IMR-90 (cell line): Measurements from ENCODE around the gene SLC25A33. TPM values are rescaled to one million over a fixed set of nuclear protein-coding genes. Genes with fewer than 3 reads are reported as not detected.

Experiments
- ATAC-seq: fragments of 200-7000 bp; cut with Tn5 transposase; 2 replicates; pipeline ENCODE4 v1.9.1; 2020; ENCODE audit warnings: low read depth, mild to moderate bottlenecking, moderate library complexity
- BruUV-seq: library from RNA; stranded (reverse); fragments of 400-500 nt; replicated peaks from 2 replicates; lab custom pipeline; 2021; lab: Mats Ljungman, UMichigan
- CTCF ChIA-PET: fragments of 300-600 bp; formaldehyde crosslinking; extraction: SDS; loops from one replicate; lab custom pipeline; 2021; ENCODE audit warnings: antibody characterized with exemption; lab: Yijun Ruan, JAX
- POLR2A ChIA-PET: fragments of 300-600 bp; sonication (Branson Sonifier 250); formaldehyde crosslinking; loops from one replicate; lab custom pipeline; 2022; ENCODE audit warnings: antibody characterized with exemption; ENCODE audit not compliant: unreplicated experiment; lab: Charles Lee
- DNase-seq: peaks from one replicate; pipeline ENCODE4 v3.0.0; 2013
- H2AFZ ChIP-seq: replicated peaks from 2 replicates; pipeline ENCODE3; 2013; ENCODE audit warnings: low read length, mild to moderate bottlenecking; ENCODE audit not compliant: poor library complexity
- H2AK5ac ChIP-seq: 2 replicates; pipeline ENCODE4 v1.6.1; 2013; ENCODE audit warnings: low read depth, low read length, inconsistent platforms
- H2AK9ac ChIP-seq: replicated peaks from 2 replicates; pipeline ENCODE3; 2013; ENCODE audit warnings: mild to moderate bottlenecking, low read depth, low read length, moderate library complexity; ENCODE audit not compliant: poor library complexity
- H2BK120ac ChIP-seq: 2 replicates; pipeline ENCODE4 v1.6.1; 2013; ENCODE audit warnings: low read depth, low read length, inconsistent platforms
- H2BK15ac ChIP-seq: 3 replicates; pipeline ENCODE4 v1.6.1; 2013; ENCODE audit warnings: low read depth, low read length, inconsistent platforms
- H2BK20ac ChIP-seq: 2 replicates; pipeline ENCODE4 v1.6.1; 2013; ENCODE audit warnings: low read depth, mild to moderate bottlenecking, inconsistent platforms, low read length, moderate library complexity
- H2BK5ac ChIP-seq: 2 replicates; pipeline ENCODE4 v1.6.1; 2013; ENCODE audit warnings: mild to moderate bottlenecking, low read depth, low read length, inconsistent platforms; ENCODE audit not compliant: poor library complexity, severe bottlenecking
- H3K14ac ChIP-seq: replicated peaks from 2 replicates; pipeline ENCODE4 v1.6.1; 2013; ENCODE audit warnings: low read depth, low read length, inconsistent platforms
- H3K18ac ChIP-seq: 2 replicates; pipeline ENCODE4 v1.6.1; 2013; ENCODE audit warnings: low read depth, low read length, control low read depth
- H3K23ac ChIP-seq: 2 replicates; pipeline ENCODE4 v1.6.1; 2013; ENCODE audit warnings: low read depth, low read length, inconsistent platforms
- H3K27ac ChIP-seq: 2 replicates; pipeline ENCODE4 v1.5.1; 2013; ENCODE audit warnings: mild to moderate bottlenecking, control low read depth, low read length; ENCODE audit not compliant: insufficient read depth
- H3K27me3 ChIP-seq: 2 replicates; pipeline ENCODE4 v1.6.1; 2013; ENCODE audit warnings: low read length; ENCODE audit not compliant: control insufficient read depth, insufficient read depth
- H3K36me3 ChIP-seq: 2 replicates; pipeline ENCODE4 v1.6.1; 2013; ENCODE audit warnings: low read length, mixed read lengths; ENCODE audit not compliant: control insufficient read depth, insufficient read depth
- H3K4ac ChIP-seq: 2 replicates; pipeline ENCODE4 v1.6.1; 2013; ENCODE audit warnings: low read depth, low read length, inconsistent platforms
- H3K4me1 ChIP-seq: 2 replicates; pipeline ENCODE4 v1.6.1; 2013; ENCODE audit warnings: low read length, mixed read lengths; ENCODE audit not compliant: control insufficient read depth, insufficient read depth
- H3K4me2 ChIP-seq: 2 replicates; pipeline ENCODE4 v1.6.1; 2013; ENCODE audit warnings: low read depth, mild to moderate bottlenecking, control low read depth, low read length, moderate library complexity
- H3K4me3 ChIP-seq: 2 replicates; pipeline ENCODE4 v1.5.1; 2013; ENCODE audit warnings: low read depth, mild to moderate bottlenecking, control low read depth, low read length, moderate library complexity; ENCODE audit not compliant: insufficient read depth
- H3K56ac ChIP-seq: 2 replicates; pipeline ENCODE4 v1.6.1; 2013; ENCODE audit warnings: low read length, inconsistent platforms; ENCODE audit not compliant: insufficient read depth; ENCODE audit errors: extremely low read depth
- H3K79me1 ChIP-seq, 2 experiments: 2 replicates each; pipeline ENCODE4 v1.6.1; 2013; ENCODE audit warnings: low read length in 2 of 2, inconsistent platforms in 1 of 2, low read depth in 1 of 2
- H3K9ac ChIP-seq: 2 replicates; pipeline ENCODE4 v1.6.1; 2013; ENCODE audit warnings: low read depth, low read length, control low read depth
- H3K9me1 ChIP-seq: 2 replicates; pipeline ENCODE4 v1.6.1; 2013; ENCODE audit warnings: low read length, inconsistent platforms; ENCODE audit not compliant: insufficient read depth
- H3K9me3 ChIP-seq: 2 replicates; pipeline ENCODE4 v1.6.1; 2013; ENCODE audit warnings: low read length; ENCODE audit not compliant: control insufficient read depth, insufficient read depth
- H4K20me1 ChIP-seq: 2 replicates; pipeline ENCODE4 v1.6.1; 2013; ENCODE audit warnings: low read length, inconsistent platforms; ENCODE audit not compliant: insufficient read depth
- H4K5ac ChIP-seq: 2 replicates; pipeline ENCODE4 v1.6.1; 2013; ENCODE audit warnings: mild to moderate bottlenecking, low read depth, low read length, control low read depth
- H4K8ac ChIP-seq, 2 experiments: 2 replicates each; pipeline ENCODE4 v1.6.1; 2013; ENCODE audit warnings: low read depth in 2 of 2, low read length in 2 of 2, control low read depth in 1 of 2, inconsistent platforms in 1 of 2
- H4K91ac ChIP-seq: 2 replicates; pipeline ENCODE4 v1.6.1; 2013; ENCODE audit warnings: low read depth, low read length, inconsistent platforms; ENCODE audit not compliant: insufficient read depth
- CEBPB ChIP-seq: IDR thresholded peaks from 2 replicates; pipeline ENCODE4 v1.6.1; 2012; ENCODE audit warnings: low read depth, low read length, improper control_type of control experiment
- CHD1 ChIP-seq: IDR thresholded peaks from 2 replicates; pipeline ENCODE4 v1.6.1; 2012; ENCODE audit warnings: low read depth, low read length, improper control_type of control experiment
- MAFK ChIP-seq: IDR thresholded peaks from 2 replicates; pipeline ENCODE4 v1.6.1; 2012; ENCODE audit warnings: low read depth, low read length, improper control_type of control experiment
- MAZ ChIP-seq: IDR thresholded peaks from 2 replicates; pipeline ENCODE4 v1.6.1; 2012; ENCODE audit warnings: low read depth, mild to moderate bottlenecking, low read length, improper control_type of control experiment, moderate library complexity, borderline replicate concordance
- MXI1 ChIP-seq: IDR thresholded peaks from 2 replicates; pipeline ENCODE4 v1.6.1; 2012; ENCODE audit warnings: low read depth, mild to moderate bottlenecking, low read length, moderate library complexity, borderline replicate concordance
- NFE2L2 ChIP-seq: fragments of 150-350 bp; IDR thresholded peaks from 2 replicates; pipeline ENCODE4 v1.6.1; 2016; ENCODE audit warnings: low read depth, mild to moderate bottlenecking, low read length
- POLR2A ChIP-seq: IDR thresholded peaks from 2 replicates; pipeline ENCODE4 v1.6.1; 2012; ENCODE audit warnings: mild to moderate bottlenecking, low read depth, low read length
- RAD21 ChIP-seq: IDR thresholded peaks from 2 replicates; pipeline ENCODE4 v1.6.1; 2012; ENCODE audit warnings: low read length, improper control_type of control experiment
- RCOR1 ChIP-seq: IDR thresholded peaks from 2 replicates; pipeline ENCODE4 v1.6.1; 2012; ENCODE audit warnings: mild to moderate bottlenecking, low read length, improper control_type of control experiment; ENCODE audit not compliant: insufficient replicate concordance
- RFX5 ChIP-seq: IDR thresholded peaks from 2 replicates; pipeline ENCODE4 v1.8.0; 2012; ENCODE audit warnings: low read depth, mild to moderate bottlenecking, low read length, moderate library complexity
- SMC3 ChIP-seq: fragments of 150-350 bp; IDR thresholded peaks from 2 replicates; pipeline ENCODE4 v1.6.1; 2016; ENCODE audit warnings: low read depth, mild to moderate bottlenecking, antibody characterized with exemption, low read length, moderate library complexity
- WGBS, 2 experiments: methylation state at CpG; one replicate each; pipeline versions ENCODE4 v1.1.5 to v1.1.7; 2013; ENCODE audit warnings: missing lambda C conversion rate in 2 of 2; ENCODE audit not compliant: insufficient read length in 1 of 2; ENCODE audit errors: extremely low coverage in 2 of 2; 5-methylcytosine and 5-hydroxymethylcytosine counted together
- dilution Hi-C: fragments of 300-500 bp; cut with HindIII; formaldehyde crosslinking; loops from one replicate; pipeline ENCODE4 v1.14.3; 2018; ENCODE audit warnings: low sequenced_read_pairs; ENCODE audit not compliant: unreplicated experiment
- in situ Hi-C: fragments of 300-500 bp; cut with MboI; formaldehyde crosslinking; loops from 3 replicates; pipeline ENCODE4 v1.14.3; 2019; ENCODE audit warnings: low sequenced_read_pairs, inconsistent platforms, mixed read lengths
- intact Hi-C: fragments of 100-400 bp; cut with micrococcal nuclease; formaldehyde crosslinking; loops from 2 replicates; pipeline ENCODE4 v1.10.0; 2022
- polyA plus RNA-seq, 3 experiments: library from polyadenylated mRNA; depleted of rRNA; stranded (reverse); fragments of >200 nt; gene quantifications; 2 replicates each; pipeline ENCODE4 v1.2.3, GENCODE V29; 2012; ENCODE audit warnings: low replicate concordance in 1 of 3
- total RNA-seq: library from RNA; depleted of rRNA; stranded (reverse); fragments of >200 nt; gene quantifications from 2 replicates; pipeline ENCODE4 v1.2.3, GENCODE V29; 2012
- TF ChIP-seq, protein P1 (sequence below): conservative IDR thresholded peaks from 2 replicates; pipeline ENCODE4 v1.5.1; 2012; ENCODE audit warnings: mild to moderate bottlenecking, low read depth, low read length, improper control_type of control experiment

SLC25A33 gene
- total and polyA plus RNA-seq, 2 of the 4 experiments (the other 2 are of a cell fraction), result 2.5 to 3.0 TPM

DNA sequence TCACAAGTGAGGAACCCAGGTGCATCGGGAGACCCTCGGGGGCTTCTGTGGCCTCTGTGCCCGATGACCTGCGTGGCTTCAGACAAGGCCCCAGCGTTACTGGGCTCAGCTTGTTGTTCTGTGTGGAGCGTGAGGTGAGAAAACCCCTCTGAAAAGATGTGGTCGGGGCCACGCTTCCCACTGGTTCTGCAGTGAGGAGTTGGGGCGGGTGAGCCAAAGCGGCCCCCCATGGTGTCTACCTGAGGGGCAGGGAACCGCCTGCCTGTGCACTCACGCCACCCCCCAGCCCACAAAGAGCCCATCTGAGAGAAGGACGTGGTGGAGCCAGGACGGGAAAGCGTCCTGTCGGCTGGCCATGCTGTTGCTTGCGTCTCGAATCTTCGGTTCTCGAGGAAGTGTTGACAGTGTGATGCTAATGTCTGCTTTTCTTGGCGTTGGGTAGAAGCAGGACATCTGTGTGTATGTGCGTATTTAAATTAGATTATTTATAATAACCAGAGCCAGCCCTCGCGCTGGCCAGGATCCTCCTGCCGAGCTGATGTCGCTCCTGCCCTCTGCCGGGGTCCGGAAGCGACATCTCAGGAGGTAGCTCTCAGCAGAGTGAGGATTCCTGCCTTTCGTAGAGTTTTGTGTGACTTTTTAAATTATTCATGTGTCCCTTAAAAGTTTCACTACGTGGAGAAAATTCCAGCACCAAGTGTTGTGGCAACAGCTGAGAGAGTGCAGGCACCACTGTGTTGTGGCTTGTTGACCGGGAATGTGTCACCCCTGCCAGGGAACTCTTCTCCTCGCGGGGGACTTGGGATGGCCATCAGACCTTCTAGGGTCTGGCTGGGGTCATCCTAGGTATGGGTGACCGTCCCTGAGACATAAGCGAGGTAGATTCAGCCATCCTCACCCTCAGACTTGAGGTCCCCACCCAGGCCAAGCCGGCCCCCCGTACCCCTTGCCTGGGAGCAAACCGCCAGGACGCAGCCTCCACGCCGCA, 64.8 kb downstream of the SLC25A33 start (continued):
- TF ChIP-seq, protein P1, sequence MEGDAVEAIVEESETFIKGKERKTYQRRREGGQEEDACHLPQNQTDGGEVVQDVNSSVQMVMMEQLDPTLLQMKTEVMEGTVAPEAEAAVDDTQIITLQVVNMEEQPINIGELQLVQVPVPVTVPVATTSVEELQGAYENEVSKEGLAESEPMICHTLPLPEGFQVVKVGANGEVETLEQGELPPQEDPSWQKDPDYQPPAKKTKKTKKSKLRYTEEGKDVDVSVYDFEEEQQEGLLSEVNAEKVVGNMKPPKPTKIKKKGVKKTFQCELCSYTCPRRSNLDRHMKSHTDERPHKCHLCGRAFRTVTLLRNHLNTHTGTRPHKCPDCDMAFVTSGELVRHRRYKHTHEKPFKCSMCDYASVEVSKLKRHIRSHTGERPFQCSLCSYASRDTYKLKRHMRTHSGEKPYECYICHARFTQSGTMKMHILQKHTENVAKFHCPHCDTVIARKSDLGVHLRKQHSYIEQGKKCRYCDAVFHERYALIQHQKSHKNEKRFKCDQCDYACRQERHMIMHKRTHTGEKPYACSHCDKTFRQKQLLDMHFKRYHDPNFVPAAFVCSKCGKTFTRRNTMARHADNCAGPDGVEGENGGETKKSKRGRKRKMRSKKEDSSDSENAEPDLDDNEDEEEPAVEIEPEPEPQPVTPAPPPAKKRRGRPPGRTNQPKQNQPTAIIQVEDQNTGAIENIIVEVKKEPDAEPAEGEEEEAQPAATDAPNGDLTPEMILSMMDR, result no peak

DNA sequence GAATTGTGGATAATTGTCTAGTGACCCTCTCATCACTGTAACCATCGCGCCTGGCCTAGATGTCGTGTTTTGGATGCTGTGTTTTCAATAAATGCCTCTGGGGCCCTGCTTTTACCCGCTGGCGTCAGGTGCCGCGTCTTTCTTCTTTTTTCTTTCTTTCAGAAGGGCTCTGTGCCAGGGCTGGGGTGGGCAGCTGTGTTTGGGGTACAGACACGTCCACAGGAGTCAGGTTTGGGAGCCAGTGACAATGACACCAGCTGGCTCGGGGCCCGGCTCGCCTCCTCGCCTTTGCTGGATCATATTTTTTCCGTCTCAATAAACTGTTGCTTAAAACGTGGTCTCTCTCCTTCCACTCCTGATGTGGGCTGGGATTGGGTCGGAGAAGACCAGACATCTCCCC, 65.6 kb downstream of the SLC25A33 start:
- Histone ChIP-seq H4K20me1 (no peaks in the 10 kb centered on the region; the same call in 1 of the 2 replicates), H3K79me1 (no peaks in the 10 kb centered on the region), H4K91ac (no peak overlapping the region), H2AK9ac (no peak overlapping the region), H4K8ac (no peak overlapping the region), H3K4me2 (no peak overlapping the region), H3K4ac (no peak overlapping the region), H3K9ac (no peak overlapping the region), H4K5ac (no peak overlapping the region), H3K4me3 (no peak overlapping the region), H2BK15ac (no peak overlapping the region), H2BK20ac (no peak overlapping the region), H2AK5ac (no peak overlapping the region), H3K9me1 (no peaks in the 10 kb centered on the region), H3K14ac (no peak overlapping the region), H3K9me3 (no peaks in the 10 kb centered on the region), H3K23ac (no peak overlapping the region), H2AFZ (no peak overlapping the region), H3K36me3 (peaks cover 26% of the 10 kb centered on the region), H3K56ac (no peak overlapping the region), H3K27ac (no peak overlapping the region), H2BK120ac (no peak overlapping the region), H3K18ac (no peak overlapping the region), H3K4me1 (no peaks in the 10 kb centered on the region; the same call in 1 of the 2 replicates), H3K27me3 (no peaks in the 10 kb centered on the region), H2BK5ac (no peak overlapping the region)
- dilution Hi-C loops (no loop called here), in situ Hi-C loops (no loop called here), intact Hi-C loops (no loop called here)
- POLR2A ChIA-PET, result no interaction called here
- BruUV-seq, result no TSS peak
- ATAC-seq (no peak), DNase-seq (no peak)
- 73% methylated on average over 4 of the region's 15 CpGs; no CpG with 5 or more reads in 1 of the 2 experiments for WGBS, 2 experiments
- CTCF ChIA-PET, result no interaction called here
- TF ChIP-seq, protein P1, result no peak
- TF ChIP-seq NFE2L2, result no peak
- no peak for TF ChIP-seq MAZ
- TF ChIP-seq RFX5, result no peak
- no peak for TF ChIP-seq MXI1
- TF ChIP-seq MAFK, result no peak
- TF ChIP-seq CHD1, result no peak
- TF ChIP-seq POLR2A, result no peak
- no peak for TF ChIP-seq SMC3
- TF ChIP-seq RAD21, result no peak
- TF ChIP-seq CEBPB, result no peak
- no peak for TF ChIP-seq RCOR1
